22Rv1 (cell line): ENCODE results near the gene LAMB2.

Experiments used
- CTCF ChIP-seq: fragments of 450-650 bp; IDR thresholded peaks from 2 replicates; pipeline ENCODE4 v1.5.1; 2017; ENCODE audit warnings: mild to moderate bottlenecking
- ZFX ChIP-seq: fragments of 450-650 bp; IDR thresholded peaks from 2 replicates; pipeline ENCODE4 v1.6.1; 2017; ENCODE audit warnings: antibody characterized with exemption, borderline replicate concordance

- TF ChIP-seq CTCF = peak; percentile 98
- no peak for TF ChIP-seq ZFX
Measured at GRCh38 chr3:49171119-49171774, 38.4 kb upstream of the LAMB2 start, which contains the start of gene KLHDC8B.
